Mesenchymal stem cell (in vitro differentiated cells and primary cell): Measurements from ENCODE around the gene FLRT2.

ENCODE experiments used
- DNase-seq: peaks from one replicate; pipeline ENCODE4 v3.0.0-alpha.2; 2013
- H2AFZ ChIP-seq: one replicate; pipeline ENCODE4 v1.6.1; 2013; ENCODE audit warnings: low read depth, mild to moderate bottlenecking, control low read depth, inconsistent platforms, low read length, moderate library complexity
- H2AK5ac ChIP-seq: 2 replicates; pipeline ENCODE4 v1.6.1; 2013; ENCODE audit warnings: low read length, moderate library complexity, mild to moderate bottlenecking, inconsistent platforms; ENCODE audit not compliant: severe bottlenecking
- H2BK120ac ChIP-seq: one replicate; pipeline ENCODE4 v1.6.1; 2013; ENCODE audit warnings: low read depth, mild to moderate bottlenecking, inconsistent platforms, low read length, moderate library complexity
- H2BK12ac ChIP-seq, 2 experiments: one replicate each; pipeline ENCODE4 v1.6.1; 2013; ENCODE audit warnings: inconsistent platforms in 2 of 2, low read length in 2 of 2, mild to moderate bottlenecking in 2 of 2, moderate library complexity in 2 of 2, control low read depth in 1 of 2
- H2BK15ac ChIP-seq: one replicate; pipeline ENCODE4 v1.6.1; 2013; ENCODE audit warnings: mild to moderate bottlenecking, low read depth, inconsistent platforms; ENCODE audit not compliant: poor library complexity, severe bottlenecking
- H2BK5ac ChIP-seq: 2 replicates; pipeline ENCODE4 v1.6.1; 2013; ENCODE audit warnings: low read depth, mild to moderate bottlenecking, low read length, control low read depth, inconsistent platforms; ENCODE audit not compliant: poor library complexity, severe bottlenecking
- H3K14ac ChIP-seq, 2 experiments: one replicate each; pipeline ENCODE4 v1.6.1; 2013; ENCODE audit warnings: inconsistent platforms in 2 of 2, low read length in 2 of 2, control low read depth in 1 of 2, mild to moderate bottlenecking in 1 of 2, moderate library complexity in 1 of 2
- H3K18ac ChIP-seq, 2 experiments: one replicate each; pipeline ENCODE4 v1.6.1; 2013; ENCODE audit warnings: inconsistent platforms in 2 of 2, low read length in 2 of 2, control low read depth in 1 of 2, low read depth in 1 of 2, mild to moderate bottlenecking in 1 of 2
- H3K23ac ChIP-seq, 2 experiments: one replicate each; pipeline ENCODE4 v1.6.1; 2013; ENCODE audit warnings: inconsistent platforms in 2 of 2, low read length in 2 of 2, mild to moderate bottlenecking in 2 of 2, moderate library complexity in 2 of 2, control low read depth in 1 of 2
- H3K27ac ChIP-seq: 2 replicates; pipeline ENCODE4 v1.5.1; 2013; ENCODE audit warnings: mild to moderate bottlenecking, moderate library complexity, low read length, control low read depth, inconsistent platforms; ENCODE audit not compliant: poor library complexity, severe bottlenecking
- H3K27me3 ChIP-seq, 2 experiments: 2 replicates each; pipeline versions ENCODE4 v1.6.1 to v1.7.0; 2013; ENCODE audit warnings: low read length in 2 of 2, mild to moderate bottlenecking in 2 of 2, moderate library complexity in 2 of 2, control low read depth in 1 of 2, inconsistent platforms in 1 of 2; ENCODE audit not compliant: control insufficient read depth in 1 of 2, insufficient read depth in 1 of 2
- H3K36me3 ChIP-seq, 2 experiments: 2 replicates each; pipeline versions ENCODE4 v1.6.1 to v1.7.0; 2013; ENCODE audit warnings: low read length in 2 of 2, control low read depth in 1 of 2, inconsistent platforms in 1 of 2, low read depth in 1 of 2, mild to moderate bottlenecking in 1 of 2; ENCODE audit not compliant: insufficient read depth in 2 of 2, control insufficient read depth in 1 of 2
- H3K4ac ChIP-seq, 2 experiments: one replicate each; pipeline ENCODE4 v1.6.1; 2013; ENCODE audit warnings: inconsistent platforms in 2 of 2, low read length in 2 of 2, mild to moderate bottlenecking in 2 of 2, moderate library complexity in 2 of 2, control low read depth in 1 of 2, low read depth in 1 of 2
- H3K4me1 ChIP-seq: 2 replicates; pipeline ENCODE4 v1.6.1; 2013; ENCODE audit warnings: low read depth, low read length, control low read depth; ENCODE audit not compliant: control insufficient read depth, insufficient read depth
- H3K4me2 ChIP-seq: 2 replicates; pipeline ENCODE4 v1.6.1; 2013; ENCODE audit warnings: low read length, mild to moderate bottlenecking, inconsistent platforms; ENCODE audit not compliant: poor library complexity, severe bottlenecking
- H3K4me3 ChIP-seq, 2 experiments: 2 replicates each; pipeline versions ENCODE4 v1.5.1 to v1.7.0; 2013; ENCODE audit warnings: low read length in 2 of 2, mild to moderate bottlenecking in 2 of 2, control low read depth in 1 of 2, low read depth in 1 of 2; ENCODE audit not compliant: insufficient read depth in 1 of 2
- H3K79me1 ChIP-seq: replicated peaks from 2 replicates; pipeline ENCODE4 v1.6.1; 2013; ENCODE audit warnings: mild to moderate bottlenecking, control low read depth, low read length, inconsistent platforms; ENCODE audit not compliant: poor library complexity, severe bottlenecking
- H3K9ac ChIP-seq: 2 replicates; pipeline ENCODE4 v1.7.0; 2013; ENCODE audit warnings: mild to moderate bottlenecking, low read length, moderate library complexity
- H3K9me3 ChIP-seq: 2 replicates; pipeline ENCODE4 v1.7.0; 2013; ENCODE audit warnings: mild to moderate bottlenecking, low read length; ENCODE audit not compliant: control insufficient read depth
- H4K8ac ChIP-seq: one replicate; pipeline ENCODE4 v1.6.1; 2013; ENCODE audit warnings: inconsistent platforms, mild to moderate bottlenecking, low read length, moderate library complexity
- H4K91ac ChIP-seq: one replicate; pipeline ENCODE4 v1.6.1; 2013; ENCODE audit warnings: mild to moderate bottlenecking, low read length, inconsistent platforms
- WGBS: methylation state at CpG from one replicate; pipeline ENCODE4 v1.1.7; 2013; ENCODE audit warnings: mixed read lengths; 5-methylcytosine and 5-hydroxymethylcytosine counted together

FLRT2 gene

DNA sequence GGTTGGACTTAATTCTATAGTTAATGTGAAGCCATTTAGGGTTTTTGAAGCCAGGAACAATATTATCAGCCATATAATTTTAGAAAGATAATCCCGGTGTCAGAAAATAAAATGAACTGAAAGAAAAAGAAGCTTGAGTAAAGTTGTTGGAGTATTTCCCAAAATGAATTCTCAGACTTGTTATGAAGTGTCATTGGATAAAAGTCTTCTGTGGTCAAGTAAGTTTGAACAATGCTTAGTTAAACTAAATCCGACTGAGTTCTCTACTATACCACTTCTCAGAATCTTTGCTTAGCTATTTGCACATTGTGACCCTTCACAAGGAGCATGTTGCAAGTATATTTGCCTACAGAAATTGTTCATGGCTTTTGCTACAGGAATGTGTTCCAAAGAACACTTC, 17.5 kb upstream of the FLRT2 start:
- DNase-seq: no peak
- no peak overlapping the region for H3K4ac ChIP-seq
- no peak overlapping the region for H2BK5ac ChIP-seq
- H3K4me3 ChIP-seq: no peak overlapping the region
- no peak overlapping the region for H3K18ac ChIP-seq
- no peak overlapping the region for H3K9ac ChIP-seq
- no peak overlapping the region for H2AK5ac ChIP-seq
- H3K23ac ChIP-seq: no peak overlapping the region
- H2BK15ac ChIP-seq: no peak overlapping the region
- H3K27me3 ChIP-seq: no peaks in the 10 kb centered on the region
- whole genome bisulfite sequencing: 100% methylated on average over 1 of the region's 2 CpGs
- H3K79me1 ChIP-seq: no peaks in the 10 kb centered on the region
- H2AFZ ChIP-seq: no peak overlapping the region
- H3K9me3 ChIP-seq: no peaks in the 10 kb centered on the region
- no peak overlapping the region for H3K4me2 ChIP-seq
- no peak overlapping the region for H4K91ac ChIP-seq
- no peak overlapping the region for H3K27ac ChIP-seq
- no peak overlapping the region for H2BK120ac ChIP-seq
- no peak overlapping the region for H3K14ac ChIP-seq
- no peaks in the 10 kb centered on the region for H3K4me1 ChIP-seq
- no peak overlapping the region for H4K8ac ChIP-seq
- H2BK12ac ChIP-seq: no peak overlapping the region
- H3K36me3 ChIP-seq: no peaks in the 10 kb centered on the region

DNA sequence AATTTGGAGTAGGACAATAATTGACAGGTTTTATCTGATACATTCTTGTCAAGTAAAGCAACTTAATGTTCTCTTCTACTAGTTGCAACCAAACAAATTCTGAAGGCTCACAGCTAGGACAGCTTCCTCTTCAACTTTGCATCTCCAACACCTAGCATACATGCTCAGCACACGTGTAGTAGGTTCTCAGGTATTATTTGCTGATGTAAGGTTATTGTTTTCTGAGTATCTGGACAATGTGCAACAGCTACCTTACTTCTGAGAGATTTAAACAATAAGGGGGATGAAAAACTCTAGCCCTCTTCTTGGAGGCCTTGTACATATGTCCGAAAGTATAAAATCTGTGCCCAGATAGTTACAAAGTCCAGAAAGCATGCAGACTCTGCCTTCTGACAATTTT, 15.5 kb upstream of the FLRT2 start:
- DNase-seq: no peak
- H3K27me3 ChIP-seq: no peaks in the 10 kb centered on the region
- H4K8ac ChIP-seq: no peak overlapping the region
- no peaks in the 10 kb centered on the region for H3K9me3 ChIP-seq
- H2AFZ ChIP-seq: no peak overlapping the region
- no peak overlapping the region for H3K4me2 ChIP-seq
- no peak overlapping the region for H2BK12ac ChIP-seq
- H4K91ac ChIP-seq: no peak overlapping the region
- no peak overlapping the region for H2BK15ac ChIP-seq
- H3K79me1 ChIP-seq: no peaks in the 10 kb centered on the region
- 100% methylated on average over 2 of the region's 2 CpGs for WGBS
- H3K9ac ChIP-seq: no peak overlapping the region
- H2AK5ac ChIP-seq: no peak overlapping the region
- H2BK120ac ChIP-seq: no peak overlapping the region
- no peak overlapping the region for H3K18ac ChIP-seq
- H3K4me3 ChIP-seq: no peak overlapping the region
- H3K4me1 ChIP-seq: no peaks in the 10 kb centered on the region
- H3K36me3 ChIP-seq: no peaks in the 10 kb centered on the region
- H3K23ac ChIP-seq: no peak overlapping the region
- H2BK5ac ChIP-seq: no peak overlapping the region
- no peak overlapping the region for H3K27ac ChIP-seq
- H3K14ac ChIP-seq: no peak overlapping the region
- H3K4ac ChIP-seq: no peak overlapping the region

DNA sequence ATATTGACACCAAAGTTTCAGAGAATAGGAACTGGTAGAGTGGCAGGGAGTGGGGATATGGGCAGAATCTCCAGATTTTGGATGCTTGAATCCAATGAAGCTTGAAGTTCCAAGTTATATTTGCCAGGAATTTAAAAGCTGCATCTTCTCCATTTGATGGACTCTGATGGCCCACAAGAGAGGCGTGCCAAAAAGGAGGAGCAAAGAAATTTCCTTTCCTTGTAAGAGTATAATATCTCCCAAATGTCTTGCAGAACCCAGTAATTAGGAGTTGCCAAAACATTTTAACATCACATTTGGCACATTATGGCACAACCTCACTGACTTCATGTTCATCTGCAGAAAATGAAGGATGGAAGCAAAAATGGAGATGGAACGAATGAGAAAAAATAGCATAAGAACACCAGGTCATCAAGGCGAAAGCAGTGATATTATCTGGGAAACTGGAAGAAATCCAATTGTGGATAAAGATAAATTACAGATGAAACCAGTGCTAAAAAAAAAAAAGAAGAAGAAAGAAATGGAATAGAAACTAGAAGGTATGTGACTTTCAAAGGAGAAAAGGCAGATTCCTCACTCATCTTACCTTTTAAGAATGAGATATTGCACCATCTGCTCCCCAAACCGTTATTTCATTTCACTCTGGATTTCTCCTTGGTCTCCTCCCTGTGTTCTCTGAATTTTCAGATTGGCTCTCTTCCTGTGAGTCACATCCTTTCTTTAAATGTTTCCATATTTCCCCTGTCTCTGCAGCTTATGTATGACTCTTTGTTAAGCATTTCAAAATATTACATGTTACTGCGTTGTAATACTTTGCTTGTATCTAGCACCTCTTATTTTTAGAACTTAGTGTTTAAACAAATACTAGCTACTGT, 13.5 kb upstream of the FLRT2 start:
- 65% methylated on average over 4 of the region's 5 CpGs for WGBS
- Histone ChIP-seq H2BK5ac (no peak overlapping the region), H3K36me3 (no peaks in the 10 kb centered on the region), H2BK12ac (peak overlapping the region; percentile 31 to 88), H2AFZ (no peak overlapping the region), H3K9me3 (no peaks in the 10 kb centered on the region), H2AK5ac (no peak overlapping the region), H3K18ac (peak overlapping the region in 1 of 2 experiments; percentile 19), H3K27ac (no peak overlapping the region), H3K23ac (no peak overlapping the region), H2BK120ac (no peak overlapping the region), H3K27me3 (no peaks in the 10 kb centered on the region), H2BK15ac (no peak overlapping the region), H3K4me3 (peak overlapping the region in 1 of 2 experiments; percentile 70), H3K9ac (peak overlapping the region; percentile 70), H3K79me1 (no peaks in the 10 kb centered on the region), H3K4me2 (no peak overlapping the region), H3K4me1 (no peaks in the 10 kb centered on the region), H4K91ac (no peak overlapping the region), H3K14ac (no peak overlapping the region), H3K4ac (peak overlapping the region in 1 of 2 experiments; percentile 3), H4K8ac (peak overlapping the region; percentile 56)
- DNase-seq: peak; percentile 50

DNA sequence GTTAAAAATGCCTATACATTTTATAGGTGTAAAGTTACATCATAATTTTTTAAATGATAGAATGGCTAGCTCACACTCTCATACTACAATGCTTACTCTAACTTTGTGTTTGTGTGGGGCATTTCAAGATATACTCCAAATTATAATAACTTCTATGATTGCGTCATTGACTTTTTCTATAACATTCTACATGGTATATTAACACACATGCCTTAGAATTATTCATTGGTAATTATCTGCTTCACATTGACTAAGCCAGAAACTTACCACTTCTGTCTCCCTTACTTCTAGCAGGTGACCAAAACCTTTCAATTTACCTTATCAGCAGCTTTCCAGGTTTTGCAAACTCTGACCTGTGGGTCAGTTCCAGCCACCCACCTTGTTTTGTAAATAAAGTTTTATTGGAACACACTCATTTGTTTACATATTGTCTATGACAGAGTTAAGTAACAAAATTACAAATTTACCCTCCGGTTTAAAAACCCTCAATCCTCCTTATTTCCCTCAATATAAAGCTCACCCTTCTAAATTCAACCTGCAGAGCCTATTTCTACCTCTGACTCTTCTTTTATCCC, 12.7 kb upstream of the FLRT2 start:
- Histone ChIP-seq H3K9ac (peak overlapping the region; percentile 70), H3K4me2 (no peak overlapping the region), H3K36me3 (no peaks in the 10 kb centered on the region), H3K4me3 (peak overlapping the region in 1 of 2 experiments; percentile 23), H2BK5ac (no peak overlapping the region), H3K27me3 (no peaks in the 10 kb centered on the region), H2BK120ac (no peak overlapping the region), H3K4ac (no peak overlapping the region), H4K8ac (no peak overlapping the region), H3K9me3 (no peaks in the 10 kb centered on the region), H3K18ac (no peak overlapping the region), H4K91ac (no peak overlapping the region), H2BK15ac (no peak overlapping the region), H3K14ac (no peak overlapping the region), H3K79me1 (no peaks in the 10 kb centered on the region), H3K27ac (no peak overlapping the region), H2AK5ac (no peak overlapping the region), H2AFZ (no peak overlapping the region), H3K23ac (no peak overlapping the region), H2BK12ac (no peak overlapping the region), H3K4me1 (no peaks in the 10 kb centered on the region)
- WGBS: 87% methylated on average over 2 of the region's 2 CpGs
- DNase-seq: no peak
